ENCODE measurements around the gene UBAP2.

The UBAP2 gene

GRCh38 chr9:33924978-33925797 lies 123.5 kb downstream of the UBAP2 start:
- Histone ChIP-seq H3K27me3 (replicated peaks in 2 of 5; ENCODE audit: control insufficient read depth in 4 of 5, insufficient read depth in 5 of 5, low read length in 4 of 5) (no peaks in the 10 kb centered on the region), H3K36me3 (ENCODE audit: control insufficient read depth in 4 of 4, insufficient read depth in 4 of 4, low read length in 3 of 4) (peaks cover 24 to 95% (median 75%) of the 10 kb centered on the region in 4 experiments), H3K27ac (ENCODE audit: insufficient read depth in 1 of 2, low read depth in 1 of 2, low read length in 2 of 2, poor library complexity in 1 of 2, severe bottlenecking in 2 of 2) (no peak overlapping the region), H3K9me3 (ENCODE audit: control extremely low read depth in 1 of 5, control insufficient read depth in 4 of 5, insufficient read depth in 2 of 5, low read depth in 1 of 5, low read length in 4 of 5) (no peaks in the 10 kb centered on the region), H3K4me3 (ENCODE audit: control insufficient read depth in 1 of 7, extremely low read depth in 1 of 7, insufficient read depth in 4 of 7, low read depth in 2 of 7, low read length in 6 of 7) (no peak overlapping the region), H3K4me1 (ENCODE audit: control extremely low read depth in 1 of 4, control insufficient read depth in 4 of 4, insufficient read depth in 4 of 4, low read length in 3 of 4) (no peaks in the 10 kb centered on the region)
- ChIA-PET CTCF (interaction anchor here (1.2 to 4.7 kb wide), 3 partner anchors 11 to 23 kb away, joined by 3 to 31 read pairs (median 5); no protein-coding TSS in a partner anchor), POLR2A (no interaction called here)
- 91% methylated on average over 17 of the region's 17 CpGs for WGBS (ENCODE audit: insufficient coverage)
- DNase-seq: peak; percentile 17 to 32 (median 22)

- no peaks in the 10 kb centered on the region for H3K9me3 ChIP-seq (ENCODE audit: control extremely low read depth in 1 of 5, control insufficient read depth in 4 of 5, insufficient read depth in 2 of 5, low read depth in 1 of 5, low read length in 4 of 5)
- POLR2A ChIA-PET: no interaction called here
- H3K4me1 ChIP-seq (ENCODE audit: control extremely low read depth in 1 of 4, control insufficient read depth in 4 of 4, insufficient read depth in 4 of 4, low read length in 3 of 4): no peaks in the 10 kb centered on the region
- no peaks in the 10 kb centered on the region for H3K27me3 ChIP-seq (replicated peaks in 2 of 5; ENCODE audit: control insufficient read depth in 4 of 5, insufficient read depth in 5 of 5, low read length in 4 of 5)
- H3K36me3 ChIP-seq (ENCODE audit: control insufficient read depth in 4 of 4, insufficient read depth in 4 of 4, low read length in 3 of 4): peaks cover 25 to 100% (median 76%) of the 10 kb centered on the region in 4 experiments
- WGBS (ENCODE audit: insufficient coverage): 98% methylated on average over 9 of the region's 14 CpGs
- H3K27ac ChIP-seq (ENCODE audit: insufficient read depth in 1 of 2, low read depth in 1 of 2, low read length in 2 of 2, poor library complexity in 1 of 2, severe bottlenecking in 2 of 2): no peak overlapping the region
- CTCF ChIA-PET: interaction anchor here (0.7 to 4.7 kb wide), 6 partner anchors 9 to 24 kb away, joined by 3 to 31 read pairs (median 4); no protein-coding TSS in a partner anchor
- DNase-seq: no peak
- H3K4me3 ChIP-seq (ENCODE audit: control insufficient read depth in 1 of 7, extremely low read depth in 1 of 7, insufficient read depth in 4 of 7, low read depth in 2 of 7, low read length in 6 of 7): no peak overlapping the region
Measured at GRCh38 chr9:33923998-33924701, 124.5 kb downstream of the UBAP2 start.

DNA sequence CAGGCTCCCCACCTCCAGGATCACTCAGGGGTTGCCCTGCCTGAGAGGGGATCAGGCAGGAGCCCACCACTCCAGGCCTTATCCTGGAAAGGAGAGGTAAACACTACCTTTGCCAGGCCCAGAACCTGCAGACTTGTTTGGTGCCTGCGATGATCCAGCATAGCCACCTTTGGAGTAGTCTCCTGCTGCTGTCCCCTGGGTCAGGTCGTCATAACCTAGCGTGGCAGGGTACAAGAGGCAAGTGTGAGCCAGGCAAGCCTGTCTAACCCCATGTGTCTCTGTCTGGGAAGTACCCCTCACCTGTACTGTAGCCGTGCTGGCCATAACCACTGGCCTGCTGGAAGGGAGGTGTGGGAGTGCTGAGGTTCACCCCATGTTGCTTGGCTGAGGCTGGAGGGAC lies 125.6 kb downstream of the UBAP2 start:
- CTCF ChIA-PET: interaction anchor here (4.1 to 4.7 kb wide), 2 partner anchors 10 kb away, joined by 18 to 31 read pairs; no protein-coding TSS in a partner anchor
- H3K4me3 ChIP-seq (ENCODE audit: control insufficient read depth in 1 of 7, extremely low read depth in 1 of 7, insufficient read depth in 4 of 7, low read depth in 2 of 7, low read length in 6 of 7): no peak overlapping the region

GRCh38 chr9:33921967-33922895 lies 126.5 kb downstream of the UBAP2 start:
- peak; percentile 28 to 38 (median 28) for DNase-seq
- no peaks in the 10 kb centered on the region for H3K27me3 ChIP-seq (replicated peaks in 2 of 5; ENCODE audit: control insufficient read depth in 4 of 5, insufficient read depth in 5 of 5, low read length in 4 of 5)
- 100% methylated on average over 7 of the region's 14 CpGs for WGBS (ENCODE audit: insufficient coverage)
- no peaks in the 10 kb centered on the region for H3K4me1 ChIP-seq (ENCODE audit: control extremely low read depth in 1 of 4, control insufficient read depth in 4 of 4, insufficient read depth in 4 of 4, low read length in 3 of 4)
- no peak overlapping the region for H3K27ac ChIP-seq (ENCODE audit: insufficient read depth in 1 of 2, low read depth in 1 of 2, low read length in 2 of 2, poor library complexity in 1 of 2, severe bottlenecking in 2 of 2)
- H3K36me3 ChIP-seq (ENCODE audit: control insufficient read depth in 4 of 4, insufficient read depth in 4 of 4, low read length in 3 of 4): peaks cover 30 to 100% (median 77%) of the 10 kb centered on the region in 4 experiments
- no peak overlapping the region for H3K4me3 ChIP-seq (ENCODE audit: control insufficient read depth in 1 of 7, extremely low read depth in 1 of 7, insufficient read depth in 4 of 7, low read depth in 2 of 7, low read length in 6 of 7)
- no peaks in the 10 kb centered on the region for H3K9me3 ChIP-seq (ENCODE audit: control extremely low read depth in 1 of 5, control insufficient read depth in 4 of 5, insufficient read depth in 2 of 5, low read depth in 1 of 5, low read length in 4 of 5)
- POLR2A ChIA-PET: no interaction called here
- CTCF ChIA-PET: interaction anchor here (0.8 to 4.7 kb wide), 5 partner anchors 9 to 19 kb away, joined by 3 to 31 read pairs (median 4); no protein-coding TSS in a partner anchor

More for the DNA sequence above, 125.6 kb downstream of the UBAP2 start:
- POLR2A ChIA-PET: no interaction called here
- Histone ChIP-seq H3K4me1 (ENCODE audit: control extremely low read depth in 1 of 4, control insufficient read depth in 4 of 4, insufficient read depth in 4 of 4, low read length in 3 of 4) (no peaks in the 10 kb centered on the region), H3K27ac (ENCODE audit: insufficient read depth in 1 of 2, low read depth in 1 of 2, low read length in 2 of 2, poor library complexity in 1 of 2, severe bottlenecking in 2 of 2) (no peak overlapping the region), H3K27me3 (replicated peaks in 2 of 5; ENCODE audit: control insufficient read depth in 4 of 5, insufficient read depth in 5 of 5, low read length in 4 of 5) (no peaks in the 10 kb centered on the region), H3K36me3 (ENCODE audit: control insufficient read depth in 4 of 4, insufficient read depth in 4 of 4, low read length in 3 of 4) (peaks cover 27 to 100% (median 75%) of the 10 kb centered on the region in 4 experiments), H3K9me3 (ENCODE audit: control extremely low read depth in 1 of 5, control insufficient read depth in 4 of 5, insufficient read depth in 2 of 5, low read depth in 1 of 5, low read length in 4 of 5) (no peaks in the 10 kb centered on the region)
- no peak for DNase-seq
- 96% methylated on average over 4 of the region's 4 CpGs for WGBS (ENCODE audit: insufficient coverage)

GRCh38 chr9:33919276-33919897 lies 129.3 kb downstream of the UBAP2 start:
- no peaks in the 10 kb centered on the region for H3K27me3 ChIP-seq (replicated peaks in 2 of 5; ENCODE audit: control insufficient read depth in 4 of 5, insufficient read depth in 5 of 5, low read length in 4 of 5)
- no peaks in the 10 kb centered on the region for H3K9me3 ChIP-seq (ENCODE audit: control extremely low read depth in 1 of 5, control insufficient read depth in 4 of 5, insufficient read depth in 2 of 5, low read depth in 1 of 5, low read length in 4 of 5)
- CTCF ChIA-PET: interaction anchor here (1.2 to 2.4 kb wide), 2 partner anchors 13 to 14 kb away, joined by 4 to 6 read pairs; no protein-coding TSS in a partner anchor
- POLR2A ChIA-PET: no interaction called here
- no peak overlapping the region for H3K4me3 ChIP-seq (ENCODE audit: control insufficient read depth in 1 of 7, extremely low read depth in 1 of 7, insufficient read depth in 4 of 7, low read depth in 2 of 7, low read length in 6 of 7)
- peaks cover 19 to 86% (median 64%) of the 10 kb centered on the region in 4 experiments for H3K36me3 ChIP-seq (ENCODE audit: control insufficient read depth in 4 of 4, insufficient read depth in 4 of 4, low read length in 3 of 4)
- 100% methylated on average over 4 of the region's 6 CpGs for WGBS (ENCODE audit: insufficient coverage)
- H3K4me1 ChIP-seq (ENCODE audit: control extremely low read depth in 1 of 4, control insufficient read depth in 4 of 4, insufficient read depth in 4 of 4, low read length in 3 of 4): no peaks in the 10 kb centered on the region
- no peak for DNase-seq
- H3K27ac ChIP-seq (ENCODE audit: insufficient read depth in 1 of 2, low read depth in 1 of 2, low read length in 2 of 2, poor library complexity in 1 of 2, severe bottlenecking in 2 of 2): peak overlapping the region in 1 of 2 experiments; percentile 46

DNA sequence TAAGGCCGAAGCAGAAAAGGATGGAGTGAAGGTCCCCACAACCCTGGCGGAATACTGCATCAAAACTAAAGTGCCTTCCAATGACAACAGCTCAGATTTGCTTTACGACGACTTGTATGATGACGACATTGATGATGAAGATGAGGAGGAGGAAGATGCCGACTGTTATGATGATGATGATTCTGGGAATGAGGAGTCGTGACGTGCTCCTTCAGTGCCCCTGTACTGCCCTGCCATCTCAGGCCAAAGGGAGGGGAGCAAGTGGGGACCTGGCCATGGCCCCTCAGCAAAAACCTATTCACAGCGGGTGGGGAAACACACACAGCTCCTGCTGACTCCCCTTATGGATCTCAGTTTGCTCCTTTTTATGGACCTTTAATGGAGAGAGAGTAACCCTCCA lies 131.7 kb downstream of the UBAP2 start:
- Histone ChIP-seq H3K9me3 (ENCODE audit: control extremely low read depth in 1 of 5, control insufficient read depth in 4 of 5, insufficient read depth in 2 of 5, low read depth in 1 of 5, low read length in 4 of 5) (no peaks in the 10 kb centered on the region), H3K27me3 (replicated peaks in 2 of 5; ENCODE audit: control insufficient read depth in 4 of 5, insufficient read depth in 5 of 5, low read length in 4 of 5) (no peaks in the 10 kb centered on the region), H3K4me1 (ENCODE audit: control extremely low read depth in 1 of 4, control insufficient read depth in 4 of 4, insufficient read depth in 4 of 4, low read length in 3 of 4) (no peaks in the 10 kb centered on the region), H3K27ac (ENCODE audit: insufficient read depth in 1 of 2, low read depth in 1 of 2, low read length in 2 of 2, poor library complexity in 1 of 2, severe bottlenecking in 2 of 2) (no peak overlapping the region), H3K4me3 (ENCODE audit: control insufficient read depth in 1 of 7, extremely low read depth in 1 of 7, insufficient read depth in 4 of 7, low read depth in 2 of 7, low read length in 6 of 7) (no peak overlapping the region), H3K36me3 (ENCODE audit: control insufficient read depth in 4 of 4, insufficient read depth in 4 of 4, low read length in 3 of 4) (peaks cover 13 to 76% (median 55%) of the 10 kb centered on the region in 4 experiments)
- DNase-seq: no peak
- ChIA-PET POLR2A (no interaction called here), CTCF (interaction anchor here (1.3 to 2.4 kb wide), 2 partner anchors 11 to 16 kb away, joined by 3 to 6 read pairs; no protein-coding TSS in a partner anchor)
- WGBS (ENCODE audit: insufficient coverage): 96% methylated on average over 8 of the region's 9 CpGs

All from common myeloid progenitor, CD34-positive (primary cell).